Measurements from ENCODE around the gene THEM5.

The THEM5 gene

GRCh38 chr1:151839457-151840403, 13.8 kb downstream of the THEM5 start, which contains the start of gene C2CD4D:
Gene C2CD4D (minus strand): TSS chr1:151839820. CDS start chr1:151838989, 831 bp downstream.
- peak; percentile 61 for DNase-seq (ENCODE audit: low read depth)
- no peak for TF ChIP-seq CTCF (IDR thresholded peaks at IDR 0.05; ENCODE audit: insufficient read depth, low read depth, low read length, missing control alignments)
- H3K4me3 ChIP-seq (ENCODE audit: low read depth, low read length) = peak within 1 kb of the TSS; percentile 59

- H3K4me3 ChIP-seq (ENCODE audit: low read depth, low read length) = peak overlapping the region; percentile 59
- TF ChIP-seq CTCF (IDR thresholded peaks at IDR 0.05; ENCODE audit: insufficient read depth, low read depth, low read length, missing control alignments) = no peak
- no peak for DNase-seq (ENCODE audit: low read depth)
These were observed 14.5 kb downstream of the THEM5 start for GRCh38 chr1:151839082-151839412.

- peak overlapping the region; percentile 59 for H3K4me3 ChIP-seq (ENCODE audit: low read depth, low read length)
- peak; percentile 26 for DNase-seq (ENCODE audit: low read depth)
- no peak for TF ChIP-seq CTCF (IDR thresholded peaks at IDR 0.05; ENCODE audit: insufficient read depth, low read depth, low read length, missing control alignments)
These were observed 15.1 kb downstream of the THEM5 start for GRCh38 chr1:151838222-151839081.

GRCh38 chr1:151837884-151838221, 15.7 kb downstream of the THEM5 start:
- TF ChIP-seq CTCF (IDR thresholded peaks at IDR 0.05; ENCODE audit: insufficient read depth, low read depth, low read length, missing control alignments) = no peak
- DNase-seq (ENCODE audit: low read depth) = peak; percentile 32
- H3K4me3 ChIP-seq (ENCODE audit: low read depth, low read length) = no peak overlapping the region; the same call in 1 of the 2 replicates

- TF ChIP-seq CTCF (IDR thresholded peaks at IDR 0.05; ENCODE audit: insufficient read depth, low read depth, low read length, missing control alignments) = no peak
- no peak for DNase-seq (ENCODE audit: low read depth)
- H3K4me3 ChIP-seq (ENCODE audit: low read depth, low read length) = no peak overlapping the region
These were observed 16.3 kb downstream of the THEM5 start for GRCh38 chr1:151837197-151837596.

GRCh38 chr1:151835596-151835995, 17.9 kb downstream of the THEM5 start:
- DNase-seq (ENCODE audit: low read depth) = no peak
- no peak overlapping the region for H3K4me3 ChIP-seq (ENCODE audit: low read depth, low read length)
- TF ChIP-seq CTCF (IDR thresholded peaks at IDR 0.05; ENCODE audit: insufficient read depth, low read depth, low read length, missing control alignments) = no peak
